ENCODE results near the gene CIAO2A.

DNA sequence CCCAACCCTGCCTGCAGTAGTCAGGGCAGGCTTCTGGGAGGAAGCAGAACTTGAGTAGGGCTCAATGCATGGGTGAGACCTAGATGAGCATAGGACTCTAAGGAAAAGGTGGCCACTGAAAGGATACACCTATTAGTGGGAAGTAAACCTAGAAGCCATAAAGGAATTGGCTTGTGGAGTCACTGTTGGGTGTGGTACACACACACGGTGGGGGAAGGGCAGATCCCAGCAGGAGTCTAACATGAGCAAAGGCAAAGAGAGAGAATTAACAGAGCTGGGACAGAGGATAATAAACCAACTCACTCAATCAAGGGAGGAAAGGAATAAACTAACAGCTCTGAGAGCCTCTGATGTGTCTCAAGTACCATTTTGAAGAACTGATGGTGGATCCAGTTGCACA, 70.4 kb downstream of the CIAO2A start:
- no peak for TF ChIP-seq CTCF (IDR thresholded peaks at IDR 0.05; ENCODE audit: borderline replicate concordance, extremely low read depth, low read length, poor library complexity, severe bottlenecking)
- TF ChIP-seq EZH2 (IDR thresholded peaks at IDR 0.05; ENCODE audit: borderline replicate concordance, low read depth, low read length, severe bottlenecking): no peak
